Gastroesophageal sphincter (tissue), 4 donors: Measurements from ENCODE around the gene MCCD1. TPM values are rescaled to one million over a fixed set of nuclear protein-coding genes. Genes with fewer than 3 reads are reported as not detected.
A peak's percentile ranks its signal among the peaks of the same experiment; 100 is the strongest.
"Not testable (repeated sequence)": the region's sequence is repeated elsewhere in the genome, so short reads cannot be mapped to it uniquely, and the experiment has no call there.

ENCODE experiments used
- ATAC-seq: fragments of 150-250 bp; one replicate; pipeline ENCODE4 v1.9.1; 2016; ENCODE audit warnings: mild to moderate bottlenecking, moderate library complexity
- H3K27ac ChIP-seq, 4 donors: fragments of 200-600 bp; sonication (generic) in 3 of 4; 1 replicate in 3 of 4; 2 replicates in 1 of 4; pipeline ENCODE4 v1.5.1; 2016 to 2019
- H3K27me3 ChIP-seq: fragments of 200-600 bp; sonication (generic); one replicate; pipeline ENCODE4 v1.5.1; 2019
- H3K36me3 ChIP-seq, 2 donors: fragments of 200-600 bp; sonication (generic); one replicate each; pipeline ENCODE4 v1.5.1; 2019; ENCODE audit warnings: control low read depth in 1 of 2
- H3K4me1 ChIP-seq, 3 donors: fragments of 200-600 bp; sonication (generic); 1 replicate in 2 of 3; 2 replicates in 1 of 3; pipeline ENCODE4 v1.5.1; 2016 to 2019; ENCODE audit warnings: control low read depth in 2 of 3
- H3K4me3 ChIP-seq, 2 donors: fragments of 200-600 bp; sonication (generic); one replicate each; pipeline ENCODE4 v1.5.1; 2019; ENCODE audit warnings: mild to moderate bottlenecking in 1 of 2, moderate library complexity in 1 of 2
- H3K9me3 ChIP-seq, 3 donors: fragments of 200-600 bp; sonication (generic); one replicate each; pipeline ENCODE4 v1.5.1; 2017 to 2019; ENCODE audit warnings: control low read depth in 2 of 3
- CTCF ChIP-seq, 4 experiments: fragments of 200-600 bp in 2 of 4; fragments of 450-650 bp in 2 of 4; sonication (generic) in 1 of 4; IDR thresholded peaks; one replicate each; pipeline ENCODE4 v1.5.1; 2017 to 2019; ENCODE audit warnings: antibody characterized with exemption in 4 of 4, mild to moderate bottlenecking in 2 of 4, moderate library complexity in 2 of 4
- EP300 ChIP-seq: sonication (generic); formaldehyde crosslinking; IDR thresholded peaks from one replicate; pipeline ENCODE4 v1.6.1; 2017; ENCODE audit warnings: antibody characterized with exemption, mild to moderate bottlenecking
- POLR2A ChIP-seq, 2 donors: fragments of 450-650 bp; IDR thresholded peaks; one replicate each; pipeline ENCODE4 v1.6.1; 2017; ENCODE audit warnings: antibody characterized with exemption in 2 of 2, mild to moderate bottlenecking in 2 of 2, moderate library complexity in 1 of 2
- POLR2AphosphoS5 ChIP-seq: sonication (generic); formaldehyde crosslinking; IDR thresholded peaks from one replicate; pipeline ENCODE4 v1.6.1; 2017; ENCODE audit warnings: antibody characterized with exemption
- WGBS, 2 donors: methylation state at CpG; one replicate each; pipeline ENCODE4 v1.1.5; 2018; ENCODE audit warnings: low coverage in 1 of 2; 5-methylcytosine and 5-hydroxymethylcytosine counted together
- total RNA-seq, 4 donors: library from RNA; depleted of rRNA; stranded (reverse); fragments of >200 nt; gene quantifications; one replicate each; pipeline ENCODE4 v1.1.0, GENCODE V29; 2016

Gene MCCD1
- total RNA-seq, 4 donors from 2014 or later, result not detected

DNA sequence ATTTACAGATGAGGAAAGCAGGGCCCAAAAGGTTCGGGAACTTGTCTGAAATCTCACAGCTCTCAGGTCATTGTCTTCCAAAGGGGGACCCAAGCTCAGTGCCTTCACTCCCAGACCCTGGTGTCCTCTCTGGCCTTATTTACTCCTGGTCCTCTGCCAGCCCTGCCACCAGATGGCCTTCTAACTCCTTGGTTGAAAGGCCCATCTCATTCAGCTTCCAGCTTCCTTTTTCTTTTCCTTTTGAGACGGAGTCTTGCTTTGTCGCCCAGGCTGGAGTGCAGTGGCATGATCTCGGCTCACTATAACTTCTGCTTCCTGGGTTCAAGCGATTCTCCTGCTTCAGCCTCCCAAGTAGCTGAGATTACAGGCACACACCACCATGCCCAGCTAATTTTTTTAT, 22.6 kb downstream of the MCCD1 start:
- H3K9me3 ChIP-seq, ATAC-seq, H3K27ac ChIP-seq, H3K4me3 ChIP-seq, H3K27me3 ChIP-seq: not testable (repeated sequence)
- H3K36me3 ChIP-seq, result peaks cover 0 to 63% of the 10 kb centered on the region in 2 donors
- TF ChIP-seq CTCF (IDR thresholded peaks at IDR 0.05), result peak in 1 of 4 experiments; percentile 32
- peaks cover 4 to 38% (median 8%) of the 10 kb centered on the region in 3 donors for H3K4me1 ChIP-seq
- 52 to 67% methylated on average over 1 to 5 of the region's 5 CpGs for WGBS, 2 donors

DNA sequence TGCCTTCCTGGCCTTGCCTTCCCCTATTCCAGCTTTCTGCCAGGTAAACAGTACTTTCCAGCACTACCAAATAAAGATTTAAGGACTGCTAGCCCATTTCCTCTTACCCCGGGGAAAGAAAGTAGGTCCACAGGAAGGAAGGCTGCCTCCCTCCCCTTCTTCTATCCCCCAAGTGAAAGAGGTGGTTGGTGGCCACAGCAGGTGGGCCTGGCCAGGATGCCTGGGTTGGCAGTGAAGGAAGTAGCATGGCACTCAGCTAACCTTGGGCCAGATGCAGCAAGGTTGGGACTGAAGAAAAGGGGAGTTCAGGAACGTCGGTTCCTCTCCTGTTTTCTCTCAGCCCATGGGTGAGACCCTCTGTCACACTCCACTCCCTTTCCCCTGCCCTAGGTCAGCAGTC, 27.5 kb downstream of the MCCD1 start:
- H3K4me3 ChIP-seq, result no peak overlapping the region
- WGBS, 2 donors, result 50% methylated on average over 1 of the region's 3 CpGs; no CpG with 5 or more reads in 1 of the 2 donors
- peaks cover 0 to 42% (median 0%) of the 10 kb centered on the region in 3 donors for H3K4me1 ChIP-seq
- H3K27ac ChIP-seq, result no peak overlapping the region
- peaks cover 0 to 87% of the 10 kb centered on the region in 2 donors for H3K36me3 ChIP-seq
- no peaks in the 10 kb centered on the region for H3K27me3 ChIP-seq
- TF ChIP-seq POLR2A (IDR thresholded peaks at IDR 0.05) (no peak), POLR2AphosphoS5 (no peak), CTCF (IDR thresholded peaks at IDR 0.05) (no peak), EP300 (no peak)
- H3K9me3 ChIP-seq, result no peaks in the 10 kb centered on the region
- no peak for ATAC-seq

DNA sequence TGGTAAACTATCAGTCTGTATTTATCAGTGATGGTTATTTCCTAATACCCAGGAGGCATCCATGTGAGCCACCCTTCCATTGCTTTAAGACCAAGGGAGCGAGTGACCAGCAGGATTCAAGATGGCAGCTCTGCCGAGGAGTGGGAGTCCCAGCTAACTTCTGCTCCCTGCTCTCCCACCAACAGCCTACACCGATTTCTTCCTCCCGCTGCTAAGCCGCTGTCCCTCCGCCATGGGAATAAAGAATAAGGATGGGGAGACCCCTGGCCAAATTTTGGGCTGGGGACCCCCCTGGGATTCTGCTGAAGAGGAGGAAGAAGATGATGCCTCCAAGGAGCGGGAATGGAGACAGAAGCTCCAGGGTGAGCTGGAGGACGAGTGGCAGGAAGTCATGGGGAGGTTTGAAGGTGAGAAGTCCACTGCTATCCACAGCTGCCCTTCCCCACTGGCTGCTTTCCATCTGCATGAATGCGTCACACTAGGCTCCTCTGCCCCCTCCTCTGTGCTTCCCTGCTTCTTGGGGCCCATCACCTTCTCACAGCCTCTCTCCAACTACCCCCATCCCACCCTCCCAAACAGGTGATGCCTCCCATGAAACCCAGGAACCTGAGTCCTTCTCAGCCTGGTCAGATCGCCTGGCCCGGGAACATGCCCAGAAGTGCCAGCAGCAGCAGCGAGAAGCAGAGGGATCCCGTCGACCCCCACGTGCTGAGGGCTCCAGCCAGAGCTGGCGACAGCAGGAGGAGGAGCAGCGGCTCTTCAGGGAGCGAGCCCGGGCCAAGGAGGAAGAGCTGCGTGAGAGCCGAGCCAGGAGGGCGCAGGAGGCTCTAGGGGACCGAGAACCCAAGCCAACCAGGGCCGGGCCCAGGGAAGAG, 28.9 kb downstream of the MCCD1 start:
- TF ChIP-seq POLR2A (IDR thresholded peaks at IDR 0.05) (no peak), CTCF (IDR thresholded peaks at IDR 0.05) (no peak)
- peak overlapping the region in 1 of 4 donors; percentile 56 for H3K27ac ChIP-seq
- peaks cover 0 to 77% of the 10 kb centered on the region in 2 donors for H3K36me3 ChIP-seq

DNA sequence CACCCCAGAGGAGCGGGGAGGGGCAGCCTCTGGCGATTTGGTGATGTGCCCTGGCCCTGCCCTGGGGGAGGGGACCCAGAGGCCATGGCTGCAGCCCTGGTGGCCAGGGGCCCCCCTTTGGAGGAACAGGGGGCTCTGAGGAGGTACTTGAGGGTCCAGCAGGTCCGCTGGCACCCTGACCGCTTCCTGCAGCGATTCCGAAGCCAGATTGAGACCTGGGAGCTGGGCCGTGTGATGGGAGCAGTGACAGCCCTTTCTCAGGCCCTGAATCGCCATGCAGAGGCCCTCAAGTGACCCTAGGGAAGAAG, 29.5 kb downstream of the MCCD1 start:
- TF ChIP-seq CTCF (IDR thresholded peaks at IDR 0.05) (no peak), EP300 (no peak), POLR2A (IDR thresholded peaks at IDR 0.05) (no peak), POLR2AphosphoS5 (no peak)
- Histone ChIP-seq H3K4me3 (no peak overlapping the region), H3K36me3 (peaks cover 0 to 72% of the 10 kb centered on the region in 2 donors), H3K27ac (peak overlapping the region in 1 of 4 donors; percentile 56), H3K27me3 (no peaks in the 10 kb centered on the region), H3K4me1 (peaks cover 0 to 39% (median 0%) of the 10 kb centered on the region in 3 donors), H3K9me3 (no peaks in the 10 kb centered on the region)
- no peak for ATAC-seq
- no CpG with 5 or more reads among the region's 8 CpGs for WGBS, 2 donors

More for the DNA sequence above, 28.9 kb downstream of the MCCD1 start:
- H3K4me1 ChIP-seq, result peaks cover 0 to 39% (median 0%) of the 10 kb centered on the region in 3 donors
- H3K27me3 ChIP-seq, result no peaks in the 10 kb centered on the region
- ATAC-seq, result no peak
- WGBS, 2 donors, result 39 to 100% methylated on average over 3 of the region's 24 CpGs
- H3K4me3 ChIP-seq, result no peak overlapping the region
- no peaks in the 10 kb centered on the region for H3K9me3 ChIP-seq
